GM19324 (cell line): ENCODE measurements around the gene NDUFAF3.

Experiments
- ATAC-seq: cut with Tn5 transposase; IDR thresholded peaks from one replicate; pipeline ENCODE4 v1.9.1; 2021; ENCODE audit warnings: mild to moderate bottlenecking, moderate library complexity; ENCODE audit not compliant: unreplicated experiment, low FRiP score

The NDUFAF3 gene

GRCh38 chr3:49021813-49022687, at the start of gene NDUFAF3:
Gene NDUFAF3 (plus strand): TSS chr3:49022121. CDS start chr3:49022145, 24 bp downstream.
- ATAC-seq, result peak; percentile 62

GRCh38 chr3:48974076-48974864, 47.7 kb upstream of the NDUFAF3 start:
- ATAC-seq, result no peak

- no peak for ATAC-seq
Observed at GRCh38 chr3:48979451-48979850, 42.5 kb upstream of the NDUFAF3 start.

GRCh38 chr3:48980295-48980694, 41.6 kb upstream of the NDUFAF3 start:
- ATAC-seq, result no peak

GRCh38 chr3:48982016-48982415, 39.9 kb upstream of the NDUFAF3 start:
- no peak for ATAC-seq

GRCh38 chr3:48982686-48983085, 39.2 kb upstream of the NDUFAF3 start:
- ATAC-seq, result no peak

- no peak for ATAC-seq
Observed at GRCh38 chr3:48983096-48983495, 38.8 kb upstream of the NDUFAF3 start.

GRCh38 chr3:48984663-48985062, 37.3 kb upstream of the NDUFAF3 start:
- ATAC-seq, result no peak

- ATAC-seq, result no peak
Observed at GRCh38 chr3:48985831-48986376, 36.0 kb upstream of the NDUFAF3 start.

GRCh38 chr3:48989126-48989795, 32.7 kb upstream of the NDUFAF3 start:
- no peak for ATAC-seq

- ATAC-seq, result peak; percentile 62
Observed at GRCh38 chr3:48989796-48990635, 31.9 kb upstream of the NDUFAF3 start, which contains the start of gene P4HTM. Gene P4HTM (plus strand): TSS chr3:48990241. CDS start chr3:48990257, 16 bp downstream.

GRCh38 chr3:48990636-48991469, 31.1 kb upstream of the NDUFAF3 start:
- peak; percentile 16 for ATAC-seq

GRCh38 chr3:48991851-48992545, 29.9 kb upstream of the NDUFAF3 start:
- ATAC-seq, result no peak

GRCh38 chr3:48993834-48994233, 28.1 kb upstream of the NDUFAF3 start:
- no peak for ATAC-seq

- ATAC-seq, result no peak
Observed at GRCh38 chr3:48996640-48997039, 25.3 kb upstream of the NDUFAF3 start.

GRCh38 chr3:48997102-48997635, 24.8 kb upstream of the NDUFAF3 start:
- ATAC-seq, result no peak

- no peak for ATAC-seq
Observed at GRCh38 chr3:48997714-48998637, 23.9 kb upstream of the NDUFAF3 start.
